Smooth muscle cell of the coronary artery (primary cell): Measurements from ENCODE around the gene MSANTD2. TPM values are rescaled to one million over a fixed set of nuclear protein-coding genes. Genes with fewer than 3 reads are reported as not detected.

Experiments used
- total RNA-seq: library from RNA; depleted of rRNA; stranded (reverse); fragments of >200 nt; gene quantifications from 2 replicates; pipeline ENCODE4 v1.2.3, GENCODE V29; 2014; ENCODE audit warnings: low replicate concordance

MSANTD2 gene
- total RNA-seq = 2.9 and 6.5 TPM in 2 replicates

GRCh38 chr11:124800226-124800929 is at the start of gene MSANTD2:
Gene MSANTD2 (minus strand): TSS chr11:124800406. CDS start chr11:124800380, 26 bp downstream.

GRCh38 chr11:124762105-124762623 is 38.0 kb downstream of the MSANTD2 start, which contains the start of gene ESAM:
Gene ESAM (minus strand): TSS chr11:124762290. CDS start chr11:124762154, 136 bp downstream.

GRCh38 chr11:124751741-124752470 is 48.3 kb downstream of the MSANTD2 start, which contains the start of gene VSIG2:
Gene VSIG2 (minus strand): TSS chr11:124752255. CDS start chr11:124752137, 118 bp downstream.

GRCh38 chr11:124739479-124740276 is 60.5 kb downstream of the MSANTD2 start, which contains the start of gene NRGN:
Gene NRGN (plus strand): TSS chr11:124739942. CDS start chr11:124740085, 143 bp downstream.

Other genes with a start within 250 kb of the MSANTD2 start
- gene OR8A1, start 230.4 kb downstream of the MSANTD2 start, total RNA-seq = not detected in 2 replicates
- not detected in 2 replicates for gene PANX3, start 189.0 kb downstream of the MSANTD2 start, total RNA-seq
- gene TBRG1, start 177.5 kb downstream of the MSANTD2 start, total RNA-seq = 14.5 and 18.3 TPM in 2 replicates
- gene SIAE, start 126.7 kb downstream of the MSANTD2 start, total RNA-seq = 12.5 and 20.1 TPM in 2 replicates
- 7.8 and 10.1 TPM in 2 replicates for gene SPA17, start 126.5 kb downstream of the MSANTD2 start, total RNA-seq
- gene NRGN, start 60.5 kb downstream of the MSANTD2 start, total RNA-seq = 0.30 and 0.47 TPM in 2 replicates
- gene VSIG2, start 48.2 kb downstream of the MSANTD2 start, total RNA-seq = not detected in 2 replicates
- 0.23 and 3.8 TPM in 2 replicates for gene ESAM, start 38.1 kb downstream of the MSANTD2 start, total RNA-seq
- 2.9 and 19.0 TPM in 2 replicates for gene ROBO3, start 65.0 kb upstream of the MSANTD2 start, total RNA-seq
- 0.35 and 0.53 TPM in 2 replicates for gene ROBO4, start 97.5 kb upstream of the MSANTD2 start, total RNA-seq
- 0.08 TPM in 1 of 2 replicates, not detected in the other for gene HEPN1, start 118.8 kb upstream of the MSANTD2 start, total RNA-seq
- not detected in 2 replicates for gene HEPACAM, start 135.6 kb upstream of the MSANTD2 start, total RNA-seq
- gene CCDC15, start 153.8 kb upstream of the MSANTD2 start, total RNA-seq = 0.23 and 0.90 TPM in 2 replicates